HCT116 (cell line): ENCODE results near the gene CHID1. TPM values are rescaled to one million over a fixed set of nuclear protein-coding genes. Genes with fewer than 3 reads are reported as not detected.

Source experiments
- ATAC-seq: fragments of 200-7000 bp; cut with Tn5 transposase; 2 replicates; pipeline ENCODE4 v1.9.1; 2020; ENCODE audit warnings: mild to moderate bottlenecking, moderate library complexity
- BruUV-seq: library from RNA; stranded (reverse); fragments of 400-500 nt; replicated peaks from 2 replicates; lab custom pipeline; 2021; lab: Mats Ljungman, UMichigan
- CTCF ChIA-PET: fragments of 300-600 bp; sonication (Branson Sonifier 250); formaldehyde crosslinking; loops from one replicate; lab custom pipeline; 2021; ENCODE audit warnings: antibody characterized with exemption; lab: Charles Lee
- POLR2A ChIA-PET: fragments of 300-600, 350-600 bp; sonication (Branson Sonifier 250); formaldehyde crosslinking; loops from one replicate; lab custom pipeline; 2021; ENCODE audit warnings: antibody characterized with exemption; lab: Charles Lee
- RAD21 ChIA-PET, 2 experiments: fragments of 300-600 bp; sonication (Branson Sonifier 250); formaldehyde crosslinking; loops; one replicate each; lab custom pipeline; 2023; ENCODE audit warnings: low total read pairs in 2 of 2; ENCODE audit not compliant: uncharacterized antibody in 2 of 2, unreplicated experiment in 2 of 2, low non-redundant PET in 1 of 2; lab: Charles Lee
- DNase-seq: peaks from one replicate; pipeline ENCODE4 v3.0.0-alpha.2; 2010; ENCODE audit warnings: low read depth, low spot score
- H2AFZ ChIP-seq: fragments of 200-600 bp; shearing (Covaris generic), sonication (generic); 2 replicates; pipeline ENCODE4 v1.6.1; 2017; ENCODE audit warnings: low read depth, mixed run types, mixed read lengths, antibody characterized with exemption, low read length; ENCODE audit not compliant: poor library complexity, severe bottlenecking
- H3K27ac ChIP-seq: 2 replicates; pipeline ENCODE4 v1.5.1; 2012; ENCODE audit warnings: low read depth, low read length
- H3K27me3 ChIP-seq: fragments of 200-600 bp; sonication (generic); 2 replicates; pipeline ENCODE4 v1.6.1; 2016; ENCODE audit warnings: mixed run types, low read length, mixed read lengths; ENCODE audit not compliant: insufficient read depth
- H3K36me3 ChIP-seq, 2 experiments: fragments of 200-500 bp in 1 of 2; fragments of 200-600 bp in 1 of 2; sonication (Bioruptor generic) in 1 of 2; sonication (generic) in 1 of 2; 2 replicates each; pipeline versions ENCODE4 v1.5.1 to v1.6.1; 2014 to 2016; ENCODE audit warnings: low read length in 2 of 2, inconsistent platforms in 1 of 2, mixed read lengths in 1 of 2, mixed run types in 1 of 2; ENCODE audit not compliant: insufficient read depth in 2 of 2, control insufficient read depth in 1 of 2
- H3K4me1 ChIP-seq, 2 experiments: fragments of 200-600 bp in 1 of 2; sonication (generic) in 1 of 2; 2 replicates each; pipeline versions ENCODE4 v1.5.1 to v1.6.1; 2012 to 2017; ENCODE audit warnings: low read length in 2 of 2, inconsistent platforms in 1 of 2, mild to moderate bottlenecking in 1 of 2, mixed read lengths in 1 of 2, mixed run types in 1 of 2, moderate library complexity in 1 of 2; ENCODE audit not compliant: insufficient read depth in 2 of 2, control insufficient read depth in 1 of 2
- H3K4me2 ChIP-seq: fragments of 200-600 bp; sonication (generic); 2 replicates; pipeline ENCODE4 v1.6.1; 2017; ENCODE audit warnings: mixed run types, low read length, mixed read lengths
- H3K4me3 ChIP-seq, 2 experiments: fragments of 200-600 bp in 1 of 2; sonication (generic) in 1 of 2; replicated peaks in 1 of 2; 2 replicates each; pipeline ENCODE4 v1.5.1; 2011 to 2016; ENCODE audit warnings: low read length in 2 of 2, control low read depth in 1 of 2, low read depth in 1 of 2, mild to moderate bottlenecking in 1 of 2, mixed read lengths in 1 of 2, mixed run types in 1 of 2
- H3K79me2 ChIP-seq: fragments of 200-600 bp; sonication (generic); 2 replicates; pipeline ENCODE4 v1.6.1; 2017; ENCODE audit warnings: mild to moderate bottlenecking, mixed run types, low read length, moderate library complexity, mixed read lengths; ENCODE audit not compliant: insufficient read depth
- H3K9ac ChIP-seq: fragments of 200-600 bp; sonication (generic); 2 replicates; pipeline ENCODE4 v1.6.1; 2016; ENCODE audit warnings: low read length, mixed read lengths
- H3K9me2 ChIP-seq: fragments of 200-600 bp; sonication (generic), shearing (Covaris generic); 2 replicates; pipeline ENCODE4 v1.6.1; 2017; ENCODE audit warnings: mixed run types, mild to moderate bottlenecking, moderate library complexity; ENCODE audit not compliant: insufficient read depth
- H3K9me3 ChIP-seq, 2 experiments: fragments of 200-500 bp in 1 of 2; fragments of 200-600 bp in 1 of 2; sonication (Bioruptor generic) in 1 of 2; sonication (generic) in 1 of 2; 2 replicates each; pipeline ENCODE4 v1.6.1; 2014 to 2017; ENCODE audit warnings: low read length in 2 of 2, mixed read lengths in 2 of 2, inconsistent platforms in 1 of 2, low read depth in 1 of 2, mild to moderate bottlenecking in 1 of 2, mixed run types in 1 of 2, moderate library complexity in 1 of 2; ENCODE audit not compliant: control insufficient read depth in 1 of 2, insufficient read depth in 1 of 2
- H4K20me1 ChIP-seq: fragments of 200-600 bp; sonication (generic), shearing (Covaris generic); 2 replicates; pipeline ENCODE4 v1.6.1; 2017; ENCODE audit warnings: mixed run types, mild to moderate bottlenecking, moderate library complexity; ENCODE audit not compliant: insufficient read depth
- ATF3 ChIP-seq: IDR thresholded peaks from 2 replicates; pipeline ENCODE4 v1.6.1; 2012
- CBX3 ChIP-seq: IDR thresholded peaks from 2 replicates; pipeline ENCODE4 v1.6.1; 2012; ENCODE audit warnings: low read depth
- CEBPB ChIP-seq: IDR thresholded peaks from 2 replicates; pipeline ENCODE4 v1.6.1; 2012; ENCODE audit warnings: low read depth
- EGR1 ChIP-seq: IDR thresholded peaks from 2 replicates; pipeline ENCODE4 v1.6.1; 2012; ENCODE audit warnings: low read depth
- ELF1 ChIP-seq: IDR thresholded peaks from 2 replicates; pipeline ENCODE4 v1.6.1; 2012; ENCODE audit warnings: low read depth, borderline replicate concordance
- EZH2 ChIP-seq: fragments of 200-600 bp; sonication (generic); IDR thresholded peaks from 2 replicates; pipeline ENCODE4 v1.6.1; 2017; ENCODE audit warnings: antibody characterized with exemption, mixed run types
- EZH2phosphoT487 ChIP-seq: fragments of 200-600 bp; IDR thresholded peaks from 2 replicates; pipeline ENCODE4 v1.6.1; 2018; ENCODE audit warnings: antibody characterized with exemption, borderline replicate concordance
- JUND ChIP-seq: IDR thresholded peaks from 2 replicates; pipeline ENCODE4 v1.6.1; 2012
- MAX ChIP-seq: IDR thresholded peaks from 2 replicates; pipeline ENCODE4 v1.6.1; 2012
- POLR2A ChIP-seq: IDR thresholded peaks from 2 replicates; pipeline ENCODE4 v1.7.0; 2011; ENCODE audit warnings: borderline replicate concordance; ENCODE audit not compliant: insufficient read depth, insufficient read length; ENCODE audit errors: extremely low read depth
- POLR2AphosphoS5 ChIP-seq: IDR thresholded peaks from 2 replicates; pipeline ENCODE4 v1.6.1; 2011; ENCODE audit warnings: mild to moderate bottlenecking, low read depth, low read length, moderate library complexity
- SRF ChIP-seq: IDR thresholded peaks from 2 replicates; pipeline ENCODE4 v1.6.1; 2012; ENCODE audit warnings: low read depth
- TCF7L2 ChIP-seq: IDR thresholded peaks from 2 replicates; pipeline ENCODE4 v1.7.0; 2011; ENCODE audit warnings: borderline replicate concordance, inconsistent platforms; ENCODE audit not compliant: insufficient read depth, insufficient read length; ENCODE audit errors: extremely low read depth
- YY1 ChIP-seq: IDR thresholded peaks from 2 replicates; pipeline ENCODE4 v1.6.1; 2011; ENCODE audit warnings: low read length, low read depth, moderate library complexity, mild to moderate bottlenecking; ENCODE audit not compliant: insufficient replicate concordance; ENCODE audit errors: extremely low read depth
- ZFX ChIP-seq: fragments of 450-650 bp; IDR thresholded peaks from 2 replicates; pipeline ENCODE4 v1.6.1; 2017
- ZNF274 ChIP-seq: fragments of 200-500 bp; sonication (Bioruptor generic); IDR thresholded peaks from 2 replicates; pipeline ENCODE4 v1.6.1; 2014; ENCODE audit warnings: mild to moderate bottlenecking, low read depth, low read length, inconsistent platforms
- intact Hi-C: fragments of 100-400 bp; cut with micrococcal nuclease; formaldehyde crosslinking; loops from 2 replicates; pipeline ENCODE4 v1.10.0; 2022
- total RNA-seq: library from RNA; stranded (reverse); gene quantifications from one replicate; pipeline ENCODE4 v1.2.1, GENCODE V29; 2021; ENCODE audit not compliant: unreplicated experiment
- TF ChIP-seq, protein P1 (sequence below), 3 experiments: fragments of 200-600 bp in 1 of 3; sonication (generic) in 1 of 3; IDR thresholded peaks in 2 of 3; conservative IDR thresholded peaks in 1 of 3; 2 replicates each; pipeline ENCODE4 v1.5.1; 2012 to 2017; ENCODE audit warnings: low read depth in 2 of 3, low read length in 2 of 3, antibody characterized with exemption in 1 of 3, borderline replicate concordance in 1 of 3, control low read depth in 1 of 3, mild to moderate bottlenecking in 1 of 3, mixed read lengths in 1 of 3, mixed run types in 1 of 3, moderate library complexity in 1 of 3; ENCODE audit not compliant: insufficient read depth in 1 of 3
- TF ChIP-seq, protein P2 (sequence below): IDR thresholded peaks from 2 replicates; pipeline ENCODE4 v1.6.1; 2011; ENCODE audit warnings: mild to moderate bottlenecking, low read length, moderate library complexity; ENCODE audit not compliant: insufficient replicate concordance; ENCODE audit errors: extremely low read depth
- TF ChIP-seq, protein P3 (sequence below): IDR thresholded peaks from 2 replicates; pipeline ENCODE4 v1.6.1; 2012; ENCODE audit warnings: low read depth

The CHID1 gene
- total RNA-seq, 1 experiment from 2014 or later, result 102 TPM

GRCh38 chr11:937841-938261 is 27.2 kb upstream of the CHID1 start (continued):
- TF ChIP-seq JUND (no peak), ZNF274 (no peak)

DNA sequence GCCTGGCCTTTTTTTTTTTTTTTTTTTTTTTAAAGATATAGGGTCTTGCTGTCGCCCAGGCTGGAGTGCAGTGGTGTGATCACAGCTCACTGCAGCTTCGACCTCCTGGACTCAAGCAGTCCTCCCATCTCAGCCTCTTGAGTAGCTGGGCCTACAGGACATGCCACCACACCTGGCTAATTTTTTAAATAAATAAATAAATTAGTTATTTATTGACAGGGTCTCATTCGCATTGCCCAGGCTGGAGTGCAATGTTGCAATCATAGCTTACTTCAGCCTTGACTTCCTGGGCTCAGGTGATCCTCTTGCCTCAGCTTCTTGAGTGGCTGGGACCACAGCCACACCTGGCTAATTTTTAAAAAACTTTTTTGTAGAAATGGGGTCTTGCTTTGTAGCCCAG is 25.6 kb upstream of the CHID1 start:
- H3K27ac ChIP-seq, result no peak overlapping the region
- no peak for ATAC-seq
- CTCF ChIA-PET, result no interaction called here

More for the DNA sequence above, 25.6 kb upstream of the CHID1 start:
- no peak overlapping the region for H2AFZ ChIP-seq
- H3K79me2 ChIP-seq, result peaks cover 94% of the 10 kb centered on the region
- no peaks in the 10 kb centered on the region for H3K36me3 ChIP-seq
- no peak for DNase-seq
- no peaks in the 10 kb centered on the region for H4K20me1 ChIP-seq
- H3K4me3 ChIP-seq, result no peak overlapping the region
- H3K27me3 ChIP-seq, result no peaks in the 10 kb centered on the region
- H3K9me2 ChIP-seq, result no peaks in the 10 kb centered on the region
- TF ChIP-seq, protein P1, sequence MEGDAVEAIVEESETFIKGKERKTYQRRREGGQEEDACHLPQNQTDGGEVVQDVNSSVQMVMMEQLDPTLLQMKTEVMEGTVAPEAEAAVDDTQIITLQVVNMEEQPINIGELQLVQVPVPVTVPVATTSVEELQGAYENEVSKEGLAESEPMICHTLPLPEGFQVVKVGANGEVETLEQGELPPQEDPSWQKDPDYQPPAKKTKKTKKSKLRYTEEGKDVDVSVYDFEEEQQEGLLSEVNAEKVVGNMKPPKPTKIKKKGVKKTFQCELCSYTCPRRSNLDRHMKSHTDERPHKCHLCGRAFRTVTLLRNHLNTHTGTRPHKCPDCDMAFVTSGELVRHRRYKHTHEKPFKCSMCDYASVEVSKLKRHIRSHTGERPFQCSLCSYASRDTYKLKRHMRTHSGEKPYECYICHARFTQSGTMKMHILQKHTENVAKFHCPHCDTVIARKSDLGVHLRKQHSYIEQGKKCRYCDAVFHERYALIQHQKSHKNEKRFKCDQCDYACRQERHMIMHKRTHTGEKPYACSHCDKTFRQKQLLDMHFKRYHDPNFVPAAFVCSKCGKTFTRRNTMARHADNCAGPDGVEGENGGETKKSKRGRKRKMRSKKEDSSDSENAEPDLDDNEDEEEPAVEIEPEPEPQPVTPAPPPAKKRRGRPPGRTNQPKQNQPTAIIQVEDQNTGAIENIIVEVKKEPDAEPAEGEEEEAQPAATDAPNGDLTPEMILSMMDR (IDR thresholded peaks at IDR 0.05 in 2 of 3, conservative IDR thresholded peaks at IDR 0.05 in 1 of 3; ENCODE audit: borderline replicate concordance in 1 of 3, insufficient read depth in 1 of 3, low read depth in 2 of 3, low read length in 2 of 3), result no peak
- no peak for TF ChIP-seq CBX3
- no peak for TF ChIP-seq SRF
- no peak for TF ChIP-seq YY1
- TF ChIP-seq MAX, result no peak
- no peak for TF ChIP-seq ZFX
- TF ChIP-seq ZNF274, result no peak
- TF ChIP-seq JUND, result no peak
- TF ChIP-seq EGR1, result no peak
- no peak for TF ChIP-seq POLR2A
- TF ChIP-seq EZH2, result no peak
- TF ChIP-seq ELF1, result no peak
- no peak for TF ChIP-seq POLR2AphosphoS5
- TF ChIP-seq EZH2phosphoT487, result no peak
- TF ChIP-seq, protein P2, sequence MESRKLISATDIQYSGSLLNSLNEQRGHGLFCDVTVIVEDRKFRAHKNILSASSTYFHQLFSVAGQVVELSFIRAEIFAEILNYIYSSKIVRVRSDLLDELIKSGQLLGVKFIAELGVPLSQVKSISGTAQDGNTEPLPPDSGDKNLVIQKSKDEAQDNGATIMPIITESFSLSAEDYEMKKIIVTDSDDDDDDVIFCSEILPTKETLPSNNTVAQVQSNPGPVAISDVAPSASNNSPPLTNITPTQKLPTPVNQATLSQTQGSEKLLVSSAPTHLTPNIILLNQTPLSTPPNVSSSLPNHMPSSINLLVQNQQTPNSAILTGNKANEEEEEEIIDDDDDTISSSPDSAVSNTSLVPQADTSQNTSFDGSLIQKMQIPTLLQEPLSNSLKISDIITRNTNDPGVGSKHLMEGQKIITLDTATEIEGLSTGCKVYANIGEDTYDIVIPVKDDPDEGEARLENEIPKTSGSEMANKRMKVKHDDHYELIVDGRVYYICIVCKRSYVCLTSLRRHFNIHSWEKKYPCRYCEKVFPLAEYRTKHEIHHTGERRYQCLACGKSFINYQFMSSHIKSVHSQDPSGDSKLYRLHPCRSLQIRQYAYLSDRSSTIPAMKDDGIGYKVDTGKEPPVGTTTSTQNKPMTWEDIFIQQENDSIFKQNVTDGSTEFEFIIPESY, result no peak
- no peak for TF ChIP-seq ATF3
- no peak for TF ChIP-seq CEBPB
- TF ChIP-seq, protein P3, sequence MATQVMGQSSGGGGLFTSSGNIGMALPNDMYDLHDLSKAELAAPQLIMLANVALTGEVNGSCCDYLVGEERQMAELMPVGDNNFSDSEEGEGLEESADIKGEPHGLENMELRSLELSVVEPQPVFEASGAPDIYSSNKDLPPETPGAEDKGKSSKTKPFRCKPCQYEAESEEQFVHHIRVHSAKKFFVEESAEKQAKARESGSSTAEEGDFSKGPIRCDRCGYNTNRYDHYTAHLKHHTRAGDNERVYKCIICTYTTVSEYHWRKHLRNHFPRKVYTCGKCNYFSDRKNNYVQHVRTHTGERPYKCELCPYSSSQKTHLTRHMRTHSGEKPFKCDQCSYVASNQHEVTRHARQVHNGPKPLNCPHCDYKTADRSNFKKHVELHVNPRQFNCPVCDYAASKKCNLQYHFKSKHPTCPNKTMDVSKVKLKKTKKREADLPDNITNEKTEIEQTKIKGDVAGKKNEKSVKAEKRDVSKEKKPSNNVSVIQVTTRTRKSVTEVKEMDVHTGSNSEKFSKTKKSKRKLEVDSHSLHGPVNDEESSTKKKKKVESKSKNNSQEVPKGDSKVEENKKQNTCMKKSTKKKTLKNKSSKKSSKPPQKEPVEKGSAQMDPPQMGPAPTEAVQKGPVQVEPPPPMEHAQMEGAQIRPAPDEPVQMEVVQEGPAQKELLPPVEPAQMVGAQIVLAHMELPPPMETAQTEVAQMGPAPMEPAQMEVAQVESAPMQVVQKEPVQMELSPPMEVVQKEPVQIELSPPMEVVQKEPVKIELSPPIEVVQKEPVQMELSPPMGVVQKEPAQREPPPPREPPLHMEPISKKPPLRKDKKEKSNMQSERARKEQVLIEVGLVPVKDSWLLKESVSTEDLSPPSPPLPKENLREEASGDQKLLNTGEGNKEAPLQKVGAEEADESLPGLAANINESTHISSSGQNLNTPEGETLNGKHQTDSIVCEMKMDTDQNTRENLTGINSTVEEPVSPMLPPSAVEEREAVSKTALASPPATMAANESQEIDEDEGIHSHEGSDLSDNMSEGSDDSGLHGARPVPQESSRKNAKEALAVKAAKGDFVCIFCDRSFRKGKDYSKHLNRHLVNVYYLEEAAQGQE, result no peak
- no peak for TF ChIP-seq TCF7L2
- H3K4me1 ChIP-seq, result peaks cover 0 to 9% of the 10 kb centered on the region in 2 experiments; a peak in 1 of 4 replicates
- POLR2A ChIA-PET, result no interaction called here
- BruUV-seq, result no TSS peak
- RAD21 ChIA-PET, result no interaction called here
- H3K9ac ChIP-seq, result no peak overlapping the region
- intact Hi-C loops, result no loop called here
- no peaks in the 10 kb centered on the region for H3K9me3 ChIP-seq
- H3K4me2 ChIP-seq, result no peak overlapping the region
